A549 (cell line): ENCODE data around the gene LAMA1. TPM values are rescaled to one million over a fixed set of nuclear protein-coding genes. Genes with fewer than 3 reads are reported as not detected.

Source experiments
- ATAC-seq, 2 experiments: fragments of 200-7000 bp in 1 of 2; fragments of >200 bp in 1 of 2; cut with Nextera tagmentation in 1 of 2; cut with Tn5 transposase in 1 of 2; 3 replicates each; pipeline versions ENCODE4 v1.8.0 to v1.9.1; 2018 to 2020; ENCODE audit warnings: mild to moderate bottlenecking in 1 of 2, moderate library complexity in 1 of 2
- CTCF ChIA-PET: fragments of 300-600 bp; sonication (Branson Sonifier 250); formaldehyde crosslinking; extraction: SDS; loops from one replicate; lab custom pipeline; 2021; ENCODE audit warnings: antibody characterized with exemption, inconsistent platforms; lab: Yijun Ruan, JAX
- POLR2A ChIA-PET: fragments of 350-600 bp; formaldehyde crosslinking; extraction: SDS; loops from one replicate; lab custom pipeline; 2021; ENCODE audit warnings: antibody characterized with exemption, inconsistent platforms; lab: Yijun Ruan, JAX
- DNase-seq, 2 experiments: peaks; one replicate each; pipeline versions ENCODE4 v3.0.0 to v3.0.0-alpha.2; 2011 to 2016; ENCODE audit warnings: low read depth in 1 of 2, low spot score in 1 of 2
- FAIRE-seq: peaks from 2 replicates; lab custom pipeline; 2011; peaks lifted over from hg19 to GRCh38; lab: Jason Lieb, UNC
- H3K27ac ChIP-seq, 2 experiments: fragments of >200 bp; sonication (Bioruptor Twin); formaldehyde crosslinking; 3 replicates each; pipeline ENCODE4 v1.5.1; 2016 to 2017
- H3K4me1 ChIP-seq: fragments of >200 bp; sonication (Bioruptor Twin); formaldehyde crosslinking; 3 replicates; pipeline ENCODE4 v1.6.1; 2016
- H3K4me2 ChIP-seq: fragments of >200 bp; sonication (Bioruptor Twin); formaldehyde crosslinking; 3 replicates; pipeline ENCODE4 v1.6.1; 2016
- H3K4me3 ChIP-seq: fragments of >200 bp; sonication (Bioruptor Twin); formaldehyde crosslinking; 3 replicates; pipeline ENCODE4 v1.5.1; 2016
- H3K9me3 ChIP-seq: fragments of >200 bp; sonication (Bioruptor Twin); formaldehyde crosslinking; 3 replicates; pipeline ENCODE4 v1.6.1; 2016
- BCL3 ChIP-seq: fragments of >200 bp; sonication (Bioruptor Twin); formaldehyde crosslinking; IDR thresholded peaks from 3 replicates; pipeline ENCODE4 v1.6.1; 2016
- CTCF ChIP-seq: fragments of >200 bp; sonication (Bioruptor Twin); formaldehyde crosslinking; IDR thresholded peaks from 3 replicates; pipeline ENCODE4 v1.5.1; 2016
- EP300 ChIP-seq, 2 experiments: fragments of >200 bp; sonication (Bioruptor Twin); formaldehyde crosslinking; IDR thresholded peaks; 2 replicates in 1 of 2; 3 replicates in 1 of 2; pipeline ENCODE4 v1.6.1; 2016 to 2017
- ESRRA ChIP-seq: fragments of 150-350 bp; IDR thresholded peaks from 2 replicates; pipeline ENCODE4 v1.6.1; 2014; ENCODE audit warnings: mild to moderate bottlenecking, low read length, borderline replicate concordance
- HES2 ChIP-seq: fragments of >200 bp; sonication (Bioruptor Twin); formaldehyde crosslinking; IDR thresholded peaks from 2 replicates; pipeline ENCODE4 v1.6.1; 2016
- HOXA7 ChIP-seq: fragments of 250-450 bp; sonication (Bioruptor Pico); IDR thresholded peaks from 2 replicates; pipeline ENCODE4 v1.5.0; 2020; ENCODE audit warnings: mild to moderate bottlenecking, moderate library complexity
- JUNB ChIP-seq: fragments of >200 bp; sonication (Bioruptor Twin); formaldehyde crosslinking; IDR thresholded peaks from 2 replicates; pipeline ENCODE4 v1.6.1; 2016
- KDM5A ChIP-seq: fragments of 200-600 bp; sonication (generic); IDR thresholded peaks from 2 replicates; pipeline ENCODE4 v1.6.1; 2016; ENCODE audit warnings: antibody characterized with exemption, mild to moderate bottlenecking
- NPAS2 ChIP-seq: fragments of 250-450 bp; sonication (Bioruptor Pico); IDR thresholded peaks from 2 replicates; pipeline ENCODE4 v1.8.0; 2022; ENCODE audit warnings: mild to moderate bottlenecking, moderate library complexity, borderline replicate concordance
- POLR2AphosphoS2 ChIP-seq: conservative IDR thresholded peaks from 2 replicates; pipeline ENCODE4 v1.6.1; 2012; ENCODE audit warnings: low read length, improper control_type of control experiment, inconsistent platforms
- RAD21 ChIP-seq, 2 experiments: fragments of >200 bp in 1 of 2; sonication (Bioruptor Twin) in 1 of 2; formaldehyde crosslinking in 1 of 2; IDR thresholded peaks in 1 of 2; conservative IDR thresholded peaks in 1 of 2; 2 replicates in 1 of 2; 3 replicates in 1 of 2; pipeline ENCODE4 v1.6.1; 2012 to 2018; ENCODE audit warnings: inconsistent platforms in 1 of 2
- RCOR1 ChIP-seq: fragments of 150-350 bp; IDR thresholded peaks from 2 replicates; pipeline ENCODE4 v1.6.1; 2014; ENCODE audit warnings: antibody characterized with exemption, low read length, low read depth
- RNF2 ChIP-seq: fragments of 200-600 bp; sonication (generic); IDR thresholded peaks from 2 replicates; pipeline ENCODE4 v1.6.1; 2016; ENCODE audit warnings: low read depth, mild to moderate bottlenecking, antibody characterized with exemption, moderate library complexity, borderline replicate concordance
- SMC3 ChIP-seq: fragments of >200 bp; sonication (Bioruptor Twin); formaldehyde crosslinking; IDR thresholded peaks from 3 replicates; pipeline ENCODE4 v1.6.1; 2018; ENCODE audit warnings: inconsistent platforms
- SREBF2 ChIP-seq: fragments of 450-650 bp; IDR thresholded peaks from 2 replicates; pipeline ENCODE4 v1.6.1; 2014; ENCODE audit warnings: mild to moderate bottlenecking, moderate library complexity
- TFCP2L1 ChIP-seq: fragments of 250-450 bp; sonication (Bioruptor Pico); IDR thresholded peaks from 2 replicates; pipeline ENCODE4 v1.5.0; 2021; ENCODE audit warnings: mild to moderate bottlenecking
- TP53 ChIP-seq: fragments of 250-450 bp; sonication (Bioruptor Pico); IDR thresholded peaks from 2 replicates; pipeline ENCODE4 v1.5.0; 2021; ENCODE audit warnings: mild to moderate bottlenecking, moderate library complexity
- ZC3H11A ChIP-seq: fragments of 450-650 bp; IDR thresholded peaks from 2 replicates; pipeline ENCODE4 v1.6.1; 2014; ENCODE audit warnings: antibody characterized with exemption, mild to moderate bottlenecking
- ZNF302 ChIP-seq: fragments of 250-450 bp; sonication (Bioruptor Pico); IDR thresholded peaks from 2 replicates; pipeline ENCODE4 v1.9.0; 2021; ENCODE audit warnings: inconsistent platforms, mild to moderate bottlenecking, moderate library complexity
- ZSCAN20 ChIP-seq: fragments of 250-450 bp; sonication (Bioruptor Pico); IDR thresholded peaks from 2 replicates; pipeline ENCODE4 v1.8.0; 2022; ENCODE audit warnings: mild to moderate bottlenecking, moderate library complexity
- WGBS: methylation state at CpG from one replicate; pipeline ENCODE4 v1.1.6; 2017; ENCODE audit errors: missing lambda C conversion rate; 5-methylcytosine and 5-hydroxymethylcytosine counted together
- polyA minus RNA-seq: library from RNA; depleted of rRNA, polyadenylated mRNA; stranded (reverse); fragments of >200 nt; gene quantifications from 2 replicates; pipeline ENCODE4 v1.2.3, GENCODE V29; 2011; rRNA and poly(A)+ RNA removed
- polyA plus RNA-seq, 4 experiments: library from polyadenylated mRNA; depleted of rRNA in 3 of 4; stranded (reverse); fragments of >200 nt; fragmentation: RNase III in 1 of 4; extraction: RNeasy Plus Mini Kit Qiagen cat#74134 plus additional on column Dnase treatment in 1 of 4; gene quantifications; 2 replicates in 3 of 4; 3 replicates in 1 of 4; pipeline ENCODE4 v1.2.3, GENCODE V29; 2011 to 2017

The LAMA1 gene
- 0.06 and 0.11 TPM in 2 replicates for polyA plus RNA-seq (2011; rRNA removed)
- 0.03 TPM in 2 replicates for polyA plus RNA-seq (2012; cell fraction: cytosol; rRNA removed)
- 0.04 and 0.12 TPM in 2 replicates for polyA plus RNA-seq (2012; cell fraction: nucleus; rRNA removed)
- 0.05 TPM in 2 of 3 replicates, not detected in the other for polyA plus RNA-seq (2017; fragmentation: RNase III; extraction: RNeasy Plus Mini Kit Qiagen cat#74134 plus additional on column Dnase treatment)
- 0.08 and 0.19 TPM in 2 replicates for polyA minus RNA-seq

- Histone ChIP-seq H3K4me1 (peaks cover 6% of the 10 kb centered on the region; the same call in 2 of the 3 replicates), H3K4me3 (peak within 1 kb of the TSS; percentile 52), H3K9me3 (no peaks in the 10 kb centered on the region), H3K27ac (no peak within 1 kb of the TSS)
- ChIA-PET CTCF (no interaction called here), POLR2A (no interaction called here)
- FAIRE-seq (no peak), ATAC-seq (peak; percentile 60 to 84), DNase-seq (no peak)
- 0% methylated on average over 5 of the region's 95 CpGs for WGBS
- TF ChIP-seq SMC3, result no peak
- no peak for TF ChIP-seq ZNF302 (CRISPR knock-in tag)
- TF ChIP-seq ZSCAN20 (CRISPR knock-in tag), result no peak
- TF ChIP-seq RNF2, result no peak
- TF ChIP-seq POLR2AphosphoS2, result no peak
- no peak for TF ChIP-seq RAD21 (conservative IDR thresholded peaks at IDR 0.05 in 1 of 2, IDR thresholded peaks at IDR 0.05 in 1 of 2)
- no peak for TF ChIP-seq TP53 (CRISPR knock-in tag)
- TF ChIP-seq, all 56 proteins: peak for 0
- H3K4me2 ChIP-seq, result peak within 1 kb of the TSS; percentile 95
These were observed at the start of gene LAMA1 for GRCh38 chr18:7117390-7118355. TSS of gene LAMA1 (minus strand) at chr18:7117797. CDS start at chr18:7117720, 77 bp downstream.

- H3K9me3 ChIP-seq, result no peaks in the 10 kb centered on the region
- H3K4me2 ChIP-seq, result no peak overlapping the region
- ChIA-PET POLR2A (no interaction called here), CTCF (interaction anchor here (0.6 to 2.2 kb wide), 3 partner anchors 10 to 410 kb away, joined by 3 to 14 read pairs (median 3); no protein-coding TSS in a partner anchor)
- TF ChIP-seq SREBF2 (no peak), JUNB (no peak), RCOR1 (no peak), ESRRA (no peak), KDM5A (no peak)
- H3K4me1 ChIP-seq, result no peaks in the 10 kb centered on the region
- no peak for FAIRE-seq
- no peak for ATAC-seq
- no peak overlapping the region for H3K4me3 ChIP-seq
- H3K27ac ChIP-seq, result no peak overlapping the region
- WGBS, result 59% methylated on average over 11 of the region's 11 CpGs
- DNase-seq, result no peak
These were observed 48.3 kb upstream of the LAMA1 start for GRCh38 chr18:7165846-7166393.

GRCh38 chr18:7164323-7165004 lies 46.9 kb upstream of the LAMA1 start:
- ChIA-PET CTCF (interaction anchor here (0.8 to 2.2 kb wide), 3 partner anchors 9 to 13 kb away, joined by 3 to 14 read pairs (median 5); no protein-coding TSS in a partner anchor), POLR2A (no interaction called here)
- no peak overlapping the region for H3K4me2 ChIP-seq
- H3K4me3 ChIP-seq, result no peak overlapping the region
- no peaks in the 10 kb centered on the region for H3K4me1 ChIP-seq
- no peak overlapping the region for H3K27ac ChIP-seq
- peak; percentile 20 to 48; a peak in 2 of 5 replicates for TF ChIP-seq RAD21 (conservative IDR thresholded peaks at IDR 0.05 in 1 of 2, IDR thresholded peaks at IDR 0.05 in 1 of 2)
- no peak for TF ChIP-seq EP300 (IDR thresholded peaks at IDR 0.05)
- ATAC-seq, result peak; percentile 75 to 78; a peak in 5 of 6 replicates
- WGBS, result 8% methylated on average over 8 of the region's 8 CpGs
- H3K9me3 ChIP-seq, result no peaks in the 10 kb centered on the region
- DNase-seq, result peak; percentile 6 to 26
- no peak for FAIRE-seq

GRCh38 chr18:7158216-7158615 lies 40.6 kb upstream of the LAMA1 start:
- Histone ChIP-seq H3K27ac (no peak overlapping the region), H3K9me3 (no peaks in the 10 kb centered on the region), H3K4me3 (no peak overlapping the region), H3K4me2 (no peak overlapping the region), H3K4me1 (no peaks in the 10 kb centered on the region)
- peak in 1 of 2 experiments; percentile 55; a peak in 2 of 6 replicates for ATAC-seq
- ChIA-PET POLR2A (no interaction called here), CTCF (interaction anchor here (1.7 kb wide), 1 partner anchor 19 kb away, joined by 7 read pairs; no protein-coding TSS in a partner anchor)
- no peak for DNase-seq
- no peak for TF ChIP-seq NPAS2
- no peak for TF ChIP-seq ZC3H11A
- TF ChIP-seq HES2, result no peak
- TF ChIP-seq HOXA7 (CRISPR knock-in tag), result no peak
- TF ChIP-seq TFCP2L1 (CRISPR knock-in tag), result no peak
- no peak for TF ChIP-seq CTCF
- no peak for TF ChIP-seq EP300 (IDR thresholded peaks at IDR 0.05)
- TF ChIP-seq BCL3, result no peak
- 47% methylated on average over 10 of the region's 10 CpGs for WGBS
- no peak for FAIRE-seq
